WI38 (cell line): ENCODE data around the gene ZNF394.

Source experiments
- H3K4me3 ChIP-seq: 2 replicates; pipeline ENCODE4 v1.5.1; 2011; ENCODE audit warnings: low read depth, mild to moderate bottlenecking, control low read depth, low read length
- CTCF ChIP-seq: IDR thresholded peaks from 2 replicates; pipeline ENCODE4 v1.5.1; 2012; ENCODE audit warnings: low read depth, mild to moderate bottlenecking, control low read depth, low read length

The ZNF394 gene

GRCh38 chr7:99535667-99536066 lies 35.6 kb upstream of the ZNF394 start:
- no peak for TF ChIP-seq CTCF
- no peak overlapping the region for H3K4me3 ChIP-seq

GRCh38 chr7:99531354-99531765 lies 31.3 kb upstream of the ZNF394 start:
- H3K4me3 ChIP-seq, result no peak overlapping the region
- no peak for TF ChIP-seq CTCF

- H3K4me3 ChIP-seq, result no peak overlapping the region
Measured at GRCh38 chr7:99525713-99526440, 25.8 kb upstream of the ZNF394 start.

GRCh38 chr7:99521399-99521798 lies 21.3 kb upstream of the ZNF394 start:
- no peak for TF ChIP-seq CTCF

More at GRCh38 chr7:99525713-99526440, 25.8 kb upstream of the ZNF394 start:
- TF ChIP-seq CTCF, result no peak

GRCh38 chr7:99514050-99514449 lies 14.0 kb upstream of the ZNF394 start:
- TF ChIP-seq CTCF, result no peak
- H3K4me3 ChIP-seq, result no peak overlapping the region

More at GRCh38 chr7:99521399-99521798, 21.3 kb upstream of the ZNF394 start:
- H3K4me3 ChIP-seq, result no peak overlapping the region

GRCh38 chr7:99505324-99505662 lies 5.2 kb upstream of the ZNF394 start:
- peak overlapping the region; percentile 95 for H3K4me3 ChIP-seq
- TF ChIP-seq CTCF, result no peak

GRCh38 chr7:99504603-99505323 lies 4.7 kb upstream of the ZNF394 start, which contains the start of gene ZKSCAN5:
ZKSCAN5 (plus strand) TSS chr7:99504662; CDS start chr7:99506045, 1,383 bp downstream.
- peak within 1 kb of the TSS; percentile 95 for H3K4me3 ChIP-seq
- TF ChIP-seq CTCF, result no peak
